ENCODE results near the gene TRIM22. TPM values are rescaled to one million over a fixed set of nuclear protein-coding genes. Genes with fewer than 3 reads are reported as not detected.

Gene TRIM22
- total RNA-seq, 1 donor from 2014 or later, result 1.7 TPM

- Mint-ChIP-seq H3K36me3 (ENCODE audit: insufficient read depth) (no peaks in the 10 kb centered on the region), H3K9me3 (ENCODE audit: low read depth) (peaks cover 5% of the 10 kb centered on the region), H3K27ac (no peak overlapping the region), H3K27me3 (no peaks in the 10 kb centered on the region), H3K4me1 (ENCODE audit: low read depth) (peaks cover 4% of the 10 kb centered on the region), H3K4me3 (ENCODE audit: low read depth) (no peak overlapping the region)
- DNase-seq (ENCODE audit: low spot score, unreplicated experiment), result no peak
- no peak for TF ChIP-seq CTCF (IDR thresholded peaks at IDR 0.05; ENCODE audit: unreplicated experiment)
Observed at GRCh38 chr11:5691964-5692361, 2.4 kb downstream of the TRIM22 start.

GRCh38 chr11:5694642-5695041, 5.1 kb downstream of the TRIM22 start:
- no peaks in the 10 kb centered on the region for H3K27me3 Mint-ChIP-seq
- H3K4me1 Mint-ChIP-seq (ENCODE audit: low read depth), result peaks cover 4% of the 10 kb centered on the region
- no peak overlapping the region for H3K27ac Mint-ChIP-seq
- no peak for DNase-seq (ENCODE audit: low spot score, unreplicated experiment)
- no peaks in the 10 kb centered on the region for H3K36me3 Mint-ChIP-seq (ENCODE audit: insufficient read depth)
- no peak for TF ChIP-seq CTCF (IDR thresholded peaks at IDR 0.05; ENCODE audit: unreplicated experiment)
- no peaks in the 10 kb centered on the region for H3K9me3 Mint-ChIP-seq (ENCODE audit: low read depth)
- H3K4me3 Mint-ChIP-seq (ENCODE audit: low read depth), result no peak overlapping the region

GRCh38 chr11:5695580-5695979, 6.0 kb downstream of the TRIM22 start:
- DNase-seq (ENCODE audit: low spot score, unreplicated experiment), result no peak
- Mint-ChIP-seq H3K27me3 (no peaks in the 10 kb centered on the region), H3K9me3 (ENCODE audit: low read depth) (no peaks in the 10 kb centered on the region), H3K4me3 (ENCODE audit: low read depth) (no peak overlapping the region), H3K27ac (no peak overlapping the region), H3K36me3 (ENCODE audit: insufficient read depth) (no peaks in the 10 kb centered on the region), H3K4me1 (ENCODE audit: low read depth) (no peaks in the 10 kb centered on the region)
- no peak for TF ChIP-seq CTCF (IDR thresholded peaks at IDR 0.05; ENCODE audit: unreplicated experiment)

GRCh38 chr11:5696210-5696609, 6.6 kb downstream of the TRIM22 start:
- Mint-ChIP-seq H3K27ac (no peak overlapping the region), H3K4me3 (ENCODE audit: low read depth) (no peak overlapping the region), H3K36me3 (ENCODE audit: insufficient read depth) (no peaks in the 10 kb centered on the region), H3K9me3 (ENCODE audit: low read depth) (no peaks in the 10 kb centered on the region), H3K4me1 (ENCODE audit: low read depth) (no peaks in the 10 kb centered on the region), H3K27me3 (no peaks in the 10 kb centered on the region)
- TF ChIP-seq CTCF (IDR thresholded peaks at IDR 0.05; ENCODE audit: unreplicated experiment), result no peak
- DNase-seq (ENCODE audit: low spot score, unreplicated experiment), result no peak

GRCh38 chr11:5698281-5698680, 8.7 kb downstream of the TRIM22 start:
- no peak for DNase-seq (ENCODE audit: low spot score, unreplicated experiment)
- no peak overlapping the region for H3K4me3 Mint-ChIP-seq (ENCODE audit: low read depth)
- H3K4me1 Mint-ChIP-seq (ENCODE audit: low read depth), result no peaks in the 10 kb centered on the region
- H3K9me3 Mint-ChIP-seq (ENCODE audit: low read depth), result no peaks in the 10 kb centered on the region
- TF ChIP-seq CTCF (IDR thresholded peaks at IDR 0.05; ENCODE audit: unreplicated experiment), result no peak
- H3K27me3 Mint-ChIP-seq, result no peaks in the 10 kb centered on the region
- no peaks in the 10 kb centered on the region for H3K36me3 Mint-ChIP-seq (ENCODE audit: insufficient read depth)
- no peak overlapping the region for H3K27ac Mint-ChIP-seq
